Measurements from ENCODE around the gene KRT82. TPM values are rescaled to one million over a fixed set of nuclear protein-coding genes. Genes with fewer than 3 reads are reported as not detected.
A peak's percentile ranks its signal among the peaks of the same experiment; 100 is the strongest.

The KRT82 gene
- total and polyA plus RNA-seq, 8 donors: not detected

DNA sequence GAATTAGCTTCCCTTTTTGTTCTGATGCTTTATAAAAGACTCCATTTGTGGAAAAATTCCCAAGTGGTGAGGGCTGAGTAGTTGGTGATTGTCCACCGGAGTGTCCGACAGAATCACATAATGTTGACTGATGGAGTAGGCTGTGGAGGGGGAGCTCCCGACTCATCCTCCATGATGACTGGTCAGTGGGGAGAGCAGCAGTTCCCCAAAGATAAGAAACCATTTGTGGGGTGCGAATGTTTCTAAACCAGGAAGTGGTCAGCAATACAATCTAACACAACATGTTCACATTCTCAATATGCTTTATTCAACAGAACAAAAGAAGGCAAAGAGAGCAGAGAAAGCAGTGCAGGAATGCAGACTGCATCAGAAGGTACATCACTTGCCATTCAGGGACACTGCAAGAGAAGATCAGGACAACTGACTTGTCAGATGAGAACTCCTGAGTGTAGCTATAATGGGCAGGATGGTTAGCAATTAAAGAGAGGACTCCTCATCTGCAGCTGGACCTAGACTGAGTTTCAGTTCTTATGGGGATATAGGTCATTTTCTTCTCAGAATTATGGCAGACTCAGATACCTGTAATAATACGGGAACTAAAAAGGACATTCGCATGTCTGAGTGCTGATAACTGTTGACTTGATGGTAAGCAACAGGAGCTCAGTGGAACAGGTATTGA, 40.4 kb upstream of the KRT82 start:
- Histone ChIP-seq H3K36me3 (no peaks in the 10 kb centered on the region), H3K9me3 (no peaks in the 10 kb centered on the region), H3K27me3 (peaks cover 0 to 22% of the 10 kb centered on the region in 2 donors), H3K4me1 (no peaks in the 10 kb centered on the region), H3K27ac (no peak overlapping the region), H3K4me3 (no peak overlapping the region)
- TF ChIP-seq, protein P1, sequence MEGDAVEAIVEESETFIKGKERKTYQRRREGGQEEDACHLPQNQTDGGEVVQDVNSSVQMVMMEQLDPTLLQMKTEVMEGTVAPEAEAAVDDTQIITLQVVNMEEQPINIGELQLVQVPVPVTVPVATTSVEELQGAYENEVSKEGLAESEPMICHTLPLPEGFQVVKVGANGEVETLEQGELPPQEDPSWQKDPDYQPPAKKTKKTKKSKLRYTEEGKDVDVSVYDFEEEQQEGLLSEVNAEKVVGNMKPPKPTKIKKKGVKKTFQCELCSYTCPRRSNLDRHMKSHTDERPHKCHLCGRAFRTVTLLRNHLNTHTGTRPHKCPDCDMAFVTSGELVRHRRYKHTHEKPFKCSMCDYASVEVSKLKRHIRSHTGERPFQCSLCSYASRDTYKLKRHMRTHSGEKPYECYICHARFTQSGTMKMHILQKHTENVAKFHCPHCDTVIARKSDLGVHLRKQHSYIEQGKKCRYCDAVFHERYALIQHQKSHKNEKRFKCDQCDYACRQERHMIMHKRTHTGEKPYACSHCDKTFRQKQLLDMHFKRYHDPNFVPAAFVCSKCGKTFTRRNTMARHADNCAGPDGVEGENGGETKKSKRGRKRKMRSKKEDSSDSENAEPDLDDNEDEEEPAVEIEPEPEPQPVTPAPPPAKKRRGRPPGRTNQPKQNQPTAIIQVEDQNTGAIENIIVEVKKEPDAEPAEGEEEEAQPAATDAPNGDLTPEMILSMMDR (IDR thresholded peaks at IDR 0.05): no peak
- no peak for DNase-seq
- no peak for ATAC-seq
- intact Hi-C loops (cut with DNase I): no loop called here

DNA sequence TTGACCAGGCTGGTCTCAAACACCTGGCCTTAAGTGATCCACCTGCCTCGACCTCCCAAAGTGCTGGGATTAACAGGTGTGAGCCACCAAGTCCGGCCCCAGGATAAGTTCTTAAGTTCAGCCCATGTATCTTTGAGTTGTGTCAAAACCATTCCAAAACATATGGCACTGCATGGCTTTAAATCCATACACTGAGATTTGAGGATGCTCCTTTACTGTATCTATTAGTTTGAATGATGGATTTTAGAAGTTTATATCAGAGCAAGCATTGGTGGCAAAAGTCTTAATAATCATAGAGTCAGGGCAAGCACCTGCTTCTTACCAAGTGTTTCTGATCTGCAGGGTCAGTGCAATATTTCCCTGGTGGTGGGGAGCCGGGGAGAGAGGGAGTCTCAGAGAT, 39.7 kb upstream of the KRT82 start:
- Histone ChIP-seq H3K27me3 (peaks cover 0 to 28% of the 10 kb centered on the region in 2 donors), H3K4me3 (no peak overlapping the region), H3K4me1 (no peaks in the 10 kb centered on the region), H3K9me3 (no peaks in the 10 kb centered on the region), H3K36me3 (no peaks in the 10 kb centered on the region), H3K27ac (no peak overlapping the region)
- DNase-seq (no peak), ATAC-seq (no peak)
- TF ChIP-seq, protein P1 (IDR thresholded peaks at IDR 0.05): no peak
- intact Hi-C loops (cut with DNase I): no loop called here

DNA sequence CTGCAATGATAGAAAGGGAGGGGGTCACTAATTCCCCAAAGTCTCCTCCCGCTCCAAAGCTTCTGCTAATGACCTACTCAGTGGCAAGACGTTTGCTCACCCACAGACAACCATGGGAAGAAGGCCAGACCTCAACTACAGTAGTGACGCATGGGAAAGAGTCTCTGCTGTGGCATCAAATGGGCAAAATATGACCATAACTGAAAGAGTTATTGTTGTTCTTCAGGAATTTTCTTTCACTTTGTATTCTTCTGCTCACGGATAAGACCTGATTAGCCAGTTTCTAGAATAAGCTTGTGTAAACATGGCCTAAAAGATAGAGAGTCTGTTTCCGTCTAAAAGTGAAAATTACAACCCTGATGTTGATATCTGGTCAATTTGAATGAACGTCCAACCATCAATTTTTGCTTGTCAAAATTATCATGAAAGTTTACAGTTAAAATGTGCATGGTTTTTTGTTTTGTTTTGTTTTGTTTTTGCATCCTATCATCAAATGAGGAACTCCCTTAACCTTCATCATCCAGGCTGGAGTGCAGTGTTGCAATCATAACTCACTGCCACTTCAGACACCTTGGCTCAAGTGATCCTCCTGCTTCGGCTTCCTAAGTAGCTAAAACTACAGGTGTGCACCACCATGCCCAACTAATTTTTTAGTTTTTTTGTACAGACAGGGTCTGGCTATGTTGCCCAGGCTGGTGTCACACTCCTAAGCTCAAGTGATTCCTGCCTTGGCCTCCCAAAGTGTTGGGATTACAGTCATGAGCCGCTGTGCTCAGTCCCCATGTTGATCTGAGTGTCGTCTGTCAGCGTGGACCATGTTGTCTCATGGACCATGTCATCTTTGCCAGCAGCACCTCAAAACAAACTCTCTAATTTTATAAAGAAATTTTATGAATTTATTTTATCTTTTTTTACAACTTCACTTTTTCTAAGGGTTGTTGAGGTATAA, 38.8 kb upstream of the KRT82 start:
- H3K36me3 ChIP-seq: no peaks in the 10 kb centered on the region
- ATAC-seq (no peak), DNase-seq (no peak)
- H3K9me3 ChIP-seq: no peaks in the 10 kb centered on the region
- intact Hi-C loops (cut with DNase I): no loop called here
- TF ChIP-seq, protein P1 (IDR thresholded peaks at IDR 0.05): no peak
- H3K27me3 ChIP-seq: peaks cover 0 to 30% of the 10 kb centered on the region in 2 donors
- H3K4me1 ChIP-seq: no peaks in the 10 kb centered on the region
- H3K27ac ChIP-seq: no peak overlapping the region
- H3K4me3 ChIP-seq: no peak overlapping the region

DNA sequence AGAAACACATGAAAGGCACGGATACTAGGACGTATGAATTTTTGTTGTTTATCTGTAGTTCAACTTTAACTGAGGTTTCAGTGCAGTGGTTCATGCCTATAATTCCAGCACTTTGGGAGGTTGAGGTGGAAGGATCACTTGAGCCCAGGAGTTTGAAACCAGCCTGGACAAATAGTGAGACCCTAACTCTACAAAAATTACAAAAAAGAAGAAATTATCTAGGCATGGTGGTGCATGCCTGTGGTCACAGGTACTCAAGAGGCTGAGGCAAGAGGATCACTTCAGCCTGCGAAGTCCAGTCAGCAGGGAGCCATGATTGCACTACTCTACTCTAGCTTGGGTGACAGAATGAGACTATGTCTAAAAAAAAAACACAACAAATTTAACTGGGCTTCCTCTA, 37.8 kb upstream of the KRT82 start:
- no peaks in the 10 kb centered on the region for H3K4me1 ChIP-seq
- no peaks in the 10 kb centered on the region for H3K9me3 ChIP-seq
- no peak for DNase-seq
- H3K27ac ChIP-seq: no peak overlapping the region
- no peaks in the 10 kb centered on the region for H3K36me3 ChIP-seq
- no peak overlapping the region for H3K4me3 ChIP-seq
- H3K27me3 ChIP-seq: peaks cover 0 to 39% of the 10 kb centered on the region in 2 donors
- no peak for ATAC-seq
- TF ChIP-seq, protein P1 (IDR thresholded peaks at IDR 0.05): no peak
- intact Hi-C loops (cut with DNase I): no loop called here

DNA sequence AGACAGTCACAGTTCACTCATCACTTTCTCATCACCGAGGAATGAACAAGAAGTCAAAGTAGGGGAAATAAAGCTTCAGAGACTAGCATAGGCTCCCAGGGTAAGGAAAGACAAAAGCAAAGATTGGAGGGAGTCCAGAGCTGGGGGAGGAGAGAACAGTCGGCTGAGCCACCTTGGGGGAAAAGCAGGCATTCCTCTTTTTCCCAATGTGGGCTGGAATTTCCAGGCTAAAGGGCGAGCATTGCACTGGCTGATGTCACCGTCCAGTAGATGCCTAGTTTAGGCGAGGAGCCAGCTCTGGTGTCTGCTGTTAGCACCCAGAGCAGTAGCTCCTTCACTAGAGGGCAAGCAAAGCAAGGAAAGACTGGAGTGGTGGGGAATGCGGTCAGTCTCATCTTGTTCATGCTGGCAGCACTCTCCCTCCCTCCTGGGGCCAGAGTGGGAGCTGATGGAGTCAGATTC, 36.5 kb upstream of the KRT82 start:
- no peak for DNase-seq
- TF ChIP-seq, protein P1 (IDR thresholded peaks at IDR 0.05): no peak
- intact Hi-C loops (cut with DNase I): no loop called here
- Histone ChIP-seq H3K27ac (no peak overlapping the region), H3K4me3 (no peak overlapping the region), H3K27me3 (peaks cover 0 to 39% of the 10 kb centered on the region in 2 donors), H3K36me3 (no peaks in the 10 kb centered on the region), H3K9me3 (no peaks in the 10 kb centered on the region), H3K4me1 (no peaks in the 10 kb centered on the region)
- peak; percentile 16 for ATAC-seq

All from left lung (tissue), 10 donors.